Lung (tissue), 12 donors: ENCODE measurements around the gene BCL11A. TPM values are rescaled to one million over a fixed set of nuclear protein-coding genes. Genes with fewer than 3 reads are reported as not detected.

Source experiments
- ATAC-seq: fragments of 200-7000 bp; cut with Tn5 transposase; one replicate; pipeline ENCODE4 v1.9.1; 2020; ENCODE audit warnings: moderate number of reproducible peaks; ENCODE audit not compliant: insufficient read depth, low FRiP score
- DNase-seq, 3 donors: peaks; one replicate each; pipeline ENCODE4 v3.0.0-alpha.2; 2013 to 2017
- H3K27ac ChIP-seq, 2 donors: one replicate each; pipeline ENCODE4 v1.5.1; 2013; ENCODE audit warnings: mild to moderate bottlenecking in 2 of 2, moderate library complexity in 2 of 2, control low read depth in 1 of 2, inconsistent platforms in 1 of 2, low read depth in 1 of 2, low read length in 1 of 2
- H3K27me3 ChIP-seq, 3 donors: one replicate each; pipeline ENCODE4 v1.5.1; 2013; ENCODE audit warnings: low read length in 2 of 3; ENCODE audit not compliant: control insufficient read depth in 3 of 3, insufficient read depth in 3 of 3
- H3K36me3 ChIP-seq, 4 donors: one replicate each; pipeline ENCODE4 v1.5.1; 2013; ENCODE audit warnings: low read length in 4 of 4, mild to moderate bottlenecking in 1 of 4, moderate library complexity in 1 of 4; ENCODE audit not compliant: control insufficient read depth in 4 of 4, insufficient read depth in 4 of 4
- H3K4me1 ChIP-seq, 5 donors: one replicate each; pipeline ENCODE4 v1.5.1; 2013; ENCODE audit warnings: low read length in 5 of 5, mild to moderate bottlenecking in 2 of 5, moderate library complexity in 1 of 5; ENCODE audit not compliant: control insufficient read depth in 5 of 5, insufficient read depth in 5 of 5
- H3K4me3 ChIP-seq: one replicate; pipeline ENCODE4 v1.5.1; 2013; ENCODE audit warnings: mild to moderate bottlenecking, control low read depth, moderate library complexity
- H3K9ac ChIP-seq, 2 donors: one replicate each; pipeline ENCODE4 v1.5.1; 2013; ENCODE audit warnings: low read length in 2 of 2, control low read depth in 1 of 2; ENCODE audit not compliant: insufficient read depth in 1 of 2
- H3K9me3 ChIP-seq, 4 donors: one replicate each; pipeline ENCODE4 v1.5.1; 2013; ENCODE audit warnings: low read length in 3 of 4, mild to moderate bottlenecking in 1 of 4, moderate library complexity in 1 of 4; ENCODE audit not compliant: control insufficient read depth in 4 of 4, insufficient read depth in 3 of 4
- CTCF ChIP-seq: IDR thresholded peaks from 2 replicates; pipeline ENCODE4 v1.5.1; 2012; ENCODE audit warnings: mild to moderate bottlenecking; ENCODE audit errors: control extremely low read depth, extremely low read depth
- WGBS, 2 donors: extraction: QIAGEN DNeasy Blood & Tissue Kit; methylation state at CpG; one replicate each; pipeline ENCODE4 v1.1.7; 2013; 5-methylcytosine and 5-hydroxymethylcytosine counted together
- polyA plus RNA-seq, 2 donors: library from polyadenylated mRNA; stranded (reverse); fragments of 200-250 nt; gene quantifications; one replicate each; pipeline ENCODE4 v1.2.1, GENCODE V29; 2013
- total RNA-seq, 2 donors: library from RNA; depleted of rRNA in 1 of 2; stranded (reverse); fragments of >200 nt in 1 of 2; gene quantifications; one replicate each; pipeline ENCODE4 v1.2.1, GENCODE V29; 2014 to 2021
- donor health status: control.
- donor health status: control.
- donor health status: Bipolar disorder and iron deficiency.
- donor health status: healthy.
- donor health status: DM: yes; HTN: yes; CAD: no.

BCL11A gene
- total and polyA plus RNA-seq, 4 donors: 1.5 to 21.1 (median 4.7) TPM

DNA sequence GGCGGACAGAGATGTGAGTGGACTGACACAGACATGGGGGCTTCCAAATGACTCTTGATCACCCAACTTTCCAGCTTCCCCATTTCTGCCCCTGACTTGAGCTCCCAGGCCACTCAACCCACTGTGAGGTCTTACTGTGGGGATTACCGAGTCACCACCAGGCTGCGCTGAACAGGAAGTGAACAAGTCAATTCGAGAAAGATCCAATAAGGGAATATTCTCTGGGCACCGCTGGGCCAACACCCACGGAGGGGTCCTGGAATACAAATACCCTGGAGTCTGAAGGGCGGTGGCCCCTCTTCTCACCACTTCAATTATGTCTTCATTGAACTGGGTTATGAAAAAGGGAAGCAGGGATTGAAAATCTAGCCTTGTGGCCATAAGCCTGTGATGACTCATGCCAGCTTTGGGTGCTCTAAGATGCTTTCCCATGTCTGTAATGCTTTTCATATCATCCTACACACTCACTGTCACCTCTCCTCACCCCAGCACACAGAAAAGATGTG lies 37.7 kb downstream of the BCL11A start:
- ATAC-seq: no peak
- H3K27ac ChIP-seq: no peak overlapping the region
- DNase-seq: no peak
- H3K4me1 ChIP-seq: peaks cover 0 to 13% (median 3%) of the 10 kb centered on the region in 5 donors
- H3K36me3 ChIP-seq: no peaks in the 10 kb centered on the region
- no peak for TF ChIP-seq CTCF
- no peak overlapping the region for H3K9ac ChIP-seq
- H3K27me3 ChIP-seq: no peaks in the 10 kb centered on the region
- H3K9me3 ChIP-seq: peaks cover 0 to 2% (median 0%) of the 10 kb centered on the region in 4 donors
- WGBS, 2 donors: 47 to 76% methylated on average over 7 of the region's 7 CpGs
- H3K4me3 ChIP-seq: no peak overlapping the region

- peaks cover 0 to 2% (median 0%) of the 10 kb centered on the region in 4 donors for H3K9me3 ChIP-seq
- whole genome bisulfite sequencing, 2 donors: 83 to 93% methylated on average over 4 of the region's 4 CpGs
- no peak for TF ChIP-seq CTCF
- H3K4me1 ChIP-seq: peaks cover 0 to 6% (median 3%) of the 10 kb centered on the region in 5 donors
- DNase-seq (no peak), ATAC-seq (no peak)
- no peaks in the 10 kb centered on the region for H3K27me3 ChIP-seq
- H3K36me3 ChIP-seq: no peaks in the 10 kb centered on the region
- no peak overlapping the region for H3K9ac ChIP-seq
- H3K27ac ChIP-seq: no peak overlapping the region
- H3K4me3 ChIP-seq: no peak overlapping the region
Measured at GRCh38 chr2:60513996-60514395, 39.5 kb downstream of the BCL11A start.

DNA sequence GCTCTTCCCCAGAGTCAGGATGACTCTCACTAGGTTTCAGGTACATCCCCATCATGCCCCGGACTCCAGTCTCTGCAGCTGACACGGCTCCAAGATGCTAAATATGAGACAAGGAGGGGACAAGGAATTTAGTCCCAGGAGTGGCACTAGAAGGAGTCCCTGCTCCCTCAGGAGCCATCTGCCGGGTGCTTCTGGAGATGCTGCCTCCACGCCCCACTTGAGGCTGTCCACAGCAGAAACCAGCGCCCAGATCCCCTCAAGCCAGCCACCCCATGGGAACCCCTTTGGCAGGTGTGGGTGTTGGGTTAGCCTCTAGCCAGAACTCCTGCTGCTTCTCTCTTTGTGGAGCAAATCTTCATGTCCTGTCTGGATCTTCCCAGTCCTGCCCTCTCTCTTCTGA lies 40.3 kb downstream of the BCL11A start:
- H3K4me1 ChIP-seq: peaks cover 0 to 12% (median 3%) of the 10 kb centered on the region in 5 donors
- H3K4me3 ChIP-seq: no peak overlapping the region
- H3K36me3 ChIP-seq: no peaks in the 10 kb centered on the region
- H3K9me3 ChIP-seq: peaks cover 0 to 2% (median 0%) of the 10 kb centered on the region in 4 donors
- DNase-seq: no peak
- H3K27ac ChIP-seq: no peak overlapping the region
- no peak for TF ChIP-seq CTCF
- no peak overlapping the region for H3K9ac ChIP-seq
- H3K27me3 ChIP-seq: no peaks in the 10 kb centered on the region
- 93 to 95% methylated on average over 5 of the region's 5 CpGs for WGBS, 2 donors
- ATAC-seq: no peak

DNA sequence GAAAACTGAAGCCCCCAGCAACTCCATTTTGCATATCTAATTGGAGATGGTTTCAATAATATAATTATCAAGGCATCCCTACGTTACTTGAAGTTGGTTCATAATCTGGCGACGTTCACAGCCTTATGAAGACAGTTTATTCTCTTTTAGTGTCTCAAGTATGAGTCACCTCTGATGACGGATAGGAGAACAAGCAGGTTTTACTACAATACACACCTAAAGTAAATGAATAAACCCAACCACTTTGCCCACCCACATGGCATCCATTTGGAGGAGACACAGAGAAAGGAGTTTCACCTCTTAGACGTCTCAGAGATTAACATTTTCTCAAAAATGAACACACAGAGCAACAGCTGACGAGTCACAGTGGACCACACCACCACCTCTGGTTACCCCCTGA lies 40.8 kb downstream of the BCL11A start:
- Histone ChIP-seq H3K4me1 (peaks cover 0 to 16% (median 3%) of the 10 kb centered on the region in 5 donors), H3K4me3 (no peak overlapping the region), H3K9me3 (peaks cover 0 to 2% (median 0%) of the 10 kb centered on the region in 4 donors), H3K9ac (no peak overlapping the region), H3K27ac (no peak overlapping the region), H3K27me3 (no peaks in the 10 kb centered on the region), H3K36me3 (no peaks in the 10 kb centered on the region)
- no peak for TF ChIP-seq CTCF
- no peak for ATAC-seq
- 86 to 90% methylated on average over 6 of the region's 6 CpGs for WGBS, 2 donors
- DNase-seq: no peak
